HCT116 (cell line): Measurements from ENCODE around the gene ITIH5. TPM values are rescaled to one million over a fixed set of nuclear protein-coding genes. Genes with fewer than 3 reads are reported as not detected.

ENCODE experiments used
- ATAC-seq: fragments of 200-7000 bp; cut with Tn5 transposase; 2 replicates; pipeline ENCODE4 v1.9.1; 2020; ENCODE audit warnings: mild to moderate bottlenecking, moderate library complexity
- BruUV-seq: library from RNA; stranded (reverse); fragments of 400-500 nt; replicated peaks from 2 replicates; lab custom pipeline; 2021; lab: Mats Ljungman, UMichigan
- CTCF ChIA-PET: fragments of 300-600 bp; sonication (Branson Sonifier 250); formaldehyde crosslinking; loops from one replicate; lab custom pipeline; 2021; ENCODE audit warnings: antibody characterized with exemption; lab: Charles Lee
- POLR2A ChIA-PET: fragments of 300-600, 350-600 bp; sonication (Branson Sonifier 250); formaldehyde crosslinking; loops from one replicate; lab custom pipeline; 2021; ENCODE audit warnings: antibody characterized with exemption; lab: Charles Lee
- RAD21 ChIA-PET, 2 experiments: fragments of 300-600 bp; sonication (Branson Sonifier 250); formaldehyde crosslinking; loops; one replicate each; lab custom pipeline; 2023; ENCODE audit warnings: low total read pairs in 2 of 2; ENCODE audit not compliant: uncharacterized antibody in 2 of 2, unreplicated experiment in 2 of 2, low non-redundant PET in 1 of 2; lab: Charles Lee
- DNase-seq: peaks from one replicate; pipeline ENCODE4 v3.0.0-alpha.2; 2010; ENCODE audit warnings: low read depth, low spot score
- H2AFZ ChIP-seq: fragments of 200-600 bp; shearing (Covaris generic), sonication (generic); 2 replicates; pipeline ENCODE4 v1.6.1; 2017; ENCODE audit warnings: low read depth, mixed run types, mixed read lengths, antibody characterized with exemption, low read length; ENCODE audit not compliant: poor library complexity, severe bottlenecking
- H3K27ac ChIP-seq: 2 replicates; pipeline ENCODE4 v1.5.1; 2012; ENCODE audit warnings: low read depth, low read length
- H3K27me3 ChIP-seq: fragments of 200-600 bp; sonication (generic); 2 replicates; pipeline ENCODE4 v1.6.1; 2016; ENCODE audit warnings: mixed run types, low read length, mixed read lengths; ENCODE audit not compliant: insufficient read depth
- H3K36me3 ChIP-seq, 2 experiments: fragments of 200-500 bp in 1 of 2; fragments of 200-600 bp in 1 of 2; sonication (Bioruptor generic) in 1 of 2; sonication (generic) in 1 of 2; 2 replicates each; pipeline versions ENCODE4 v1.5.1 to v1.6.1; 2014 to 2016; ENCODE audit warnings: low read length in 2 of 2, inconsistent platforms in 1 of 2, mixed read lengths in 1 of 2, mixed run types in 1 of 2; ENCODE audit not compliant: insufficient read depth in 2 of 2, control insufficient read depth in 1 of 2
- H3K4me1 ChIP-seq, 2 experiments: fragments of 200-600 bp in 1 of 2; sonication (generic) in 1 of 2; 2 replicates each; pipeline versions ENCODE4 v1.5.1 to v1.6.1; 2012 to 2017; ENCODE audit warnings: low read length in 2 of 2, inconsistent platforms in 1 of 2, mild to moderate bottlenecking in 1 of 2, mixed read lengths in 1 of 2, mixed run types in 1 of 2, moderate library complexity in 1 of 2; ENCODE audit not compliant: insufficient read depth in 2 of 2, control insufficient read depth in 1 of 2
- H3K4me2 ChIP-seq: fragments of 200-600 bp; sonication (generic); 2 replicates; pipeline ENCODE4 v1.6.1; 2017; ENCODE audit warnings: mixed run types, low read length, mixed read lengths
- H3K4me3 ChIP-seq, 2 experiments: fragments of 200-600 bp in 1 of 2; sonication (generic) in 1 of 2; replicated peaks in 1 of 2; 2 replicates each; pipeline ENCODE4 v1.5.1; 2011 to 2016; ENCODE audit warnings: low read length in 2 of 2, control low read depth in 1 of 2, low read depth in 1 of 2, mild to moderate bottlenecking in 1 of 2, mixed read lengths in 1 of 2, mixed run types in 1 of 2
- H3K79me2 ChIP-seq: fragments of 200-600 bp; sonication (generic); 2 replicates; pipeline ENCODE4 v1.6.1; 2017; ENCODE audit warnings: mild to moderate bottlenecking, mixed run types, low read length, moderate library complexity, mixed read lengths; ENCODE audit not compliant: insufficient read depth
- H3K9ac ChIP-seq: fragments of 200-600 bp; sonication (generic); 2 replicates; pipeline ENCODE4 v1.6.1; 2016; ENCODE audit warnings: low read length, mixed read lengths
- H3K9me2 ChIP-seq: fragments of 200-600 bp; sonication (generic), shearing (Covaris generic); 2 replicates; pipeline ENCODE4 v1.6.1; 2017; ENCODE audit warnings: mixed run types, mild to moderate bottlenecking, moderate library complexity; ENCODE audit not compliant: insufficient read depth
- H3K9me3 ChIP-seq, 2 experiments: fragments of 200-500 bp in 1 of 2; fragments of 200-600 bp in 1 of 2; sonication (Bioruptor generic) in 1 of 2; sonication (generic) in 1 of 2; 2 replicates each; pipeline ENCODE4 v1.6.1; 2014 to 2017; ENCODE audit warnings: low read length in 2 of 2, mixed read lengths in 2 of 2, inconsistent platforms in 1 of 2, low read depth in 1 of 2, mild to moderate bottlenecking in 1 of 2, mixed run types in 1 of 2, moderate library complexity in 1 of 2; ENCODE audit not compliant: control insufficient read depth in 1 of 2, insufficient read depth in 1 of 2
- H4K20me1 ChIP-seq: fragments of 200-600 bp; sonication (generic), shearing (Covaris generic); 2 replicates; pipeline ENCODE4 v1.6.1; 2017; ENCODE audit warnings: mixed run types, mild to moderate bottlenecking, moderate library complexity; ENCODE audit not compliant: insufficient read depth
- CBX3 ChIP-seq: IDR thresholded peaks from 2 replicates; pipeline ENCODE4 v1.6.1; 2012; ENCODE audit warnings: low read depth
- CEBPB ChIP-seq: IDR thresholded peaks from 2 replicates; pipeline ENCODE4 v1.6.1; 2012; ENCODE audit warnings: low read depth
- EGR1 ChIP-seq: IDR thresholded peaks from 2 replicates; pipeline ENCODE4 v1.6.1; 2012; ENCODE audit warnings: low read depth
- ELF1 ChIP-seq: IDR thresholded peaks from 2 replicates; pipeline ENCODE4 v1.6.1; 2012; ENCODE audit warnings: low read depth, borderline replicate concordance
- EZH2 ChIP-seq: fragments of 200-600 bp; sonication (generic); IDR thresholded peaks from 2 replicates; pipeline ENCODE4 v1.6.1; 2017; ENCODE audit warnings: antibody characterized with exemption, mixed run types
- FOSL1 ChIP-seq: IDR thresholded peaks from 2 replicates; pipeline ENCODE4 v1.6.1; 2012; ENCODE audit warnings: low read depth
- POLR2A ChIP-seq: IDR thresholded peaks from 2 replicates; pipeline ENCODE4 v1.7.0; 2011; ENCODE audit warnings: borderline replicate concordance; ENCODE audit not compliant: insufficient read depth, insufficient read length; ENCODE audit errors: extremely low read depth
- RAD21 ChIP-seq: IDR thresholded peaks from 2 replicates; pipeline ENCODE4 v1.6.1; 2012; ENCODE audit warnings: low read depth, mild to moderate bottlenecking
- TCF7L2 ChIP-seq: IDR thresholded peaks from 2 replicates; pipeline ENCODE4 v1.7.0; 2011; ENCODE audit warnings: borderline replicate concordance, inconsistent platforms; ENCODE audit not compliant: insufficient read depth, insufficient read length; ENCODE audit errors: extremely low read depth
- ZNF274 ChIP-seq: fragments of 200-500 bp; sonication (Bioruptor generic); IDR thresholded peaks from 2 replicates; pipeline ENCODE4 v1.6.1; 2014; ENCODE audit warnings: mild to moderate bottlenecking, low read depth, low read length, inconsistent platforms
- intact Hi-C: fragments of 100-400 bp; cut with micrococcal nuclease; formaldehyde crosslinking; loops from 2 replicates; pipeline ENCODE4 v1.10.0; 2022
- total RNA-seq: library from RNA; stranded (reverse); gene quantifications from one replicate; pipeline ENCODE4 v1.2.1, GENCODE V29; 2021; ENCODE audit not compliant: unreplicated experiment
- TF ChIP-seq, protein P1 (sequence below): IDR thresholded peaks from 2 replicates; pipeline ENCODE4 v1.6.1; 2012
- TF ChIP-seq, protein P2 (sequence below), 3 experiments: fragments of 200-600 bp in 1 of 3; sonication (generic) in 1 of 3; IDR thresholded peaks in 2 of 3; conservative IDR thresholded peaks in 1 of 3; 2 replicates each; pipeline ENCODE4 v1.5.1; 2012 to 2017; ENCODE audit warnings: low read depth in 2 of 3, low read length in 2 of 3, antibody characterized with exemption in 1 of 3, borderline replicate concordance in 1 of 3, control low read depth in 1 of 3, mild to moderate bottlenecking in 1 of 3, mixed read lengths in 1 of 3, mixed run types in 1 of 3, moderate library complexity in 1 of 3; ENCODE audit not compliant: insufficient read depth in 1 of 3

ITIH5 gene
- total RNA-seq, 1 experiment from 2014 or later = not detected

DNA sequence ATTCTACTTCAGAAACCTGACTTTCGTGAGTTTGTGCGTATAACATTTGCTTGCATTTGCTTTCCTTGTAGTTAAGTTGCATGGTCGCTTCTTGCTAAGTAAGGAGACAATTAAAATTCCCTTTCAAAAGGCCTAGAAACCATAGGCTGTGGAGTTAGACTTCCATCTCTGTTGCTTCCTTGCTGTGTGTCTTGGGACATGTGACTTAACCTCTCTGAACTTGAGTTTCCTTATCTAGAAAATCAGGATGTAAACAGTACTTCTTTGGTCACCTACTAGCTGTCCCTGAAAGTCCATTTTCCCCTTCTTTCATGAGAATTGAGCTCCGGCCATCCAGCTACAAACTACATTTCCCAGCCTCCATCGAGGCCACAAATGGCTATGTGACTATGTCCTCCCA, 89.2 kb downstream of the ITIH5 start:
- CTCF ChIA-PET = no interaction called here
- TF ChIP-seq RAD21 (no peak), TCF7L2 (no peak), EZH2 (0 out of 2 replicates have a peak, but pooled peaks have one; percentile 65), POLR2A (no peak), ZNF274 (no peak)
- TF ChIP-seq, protein P1, sequence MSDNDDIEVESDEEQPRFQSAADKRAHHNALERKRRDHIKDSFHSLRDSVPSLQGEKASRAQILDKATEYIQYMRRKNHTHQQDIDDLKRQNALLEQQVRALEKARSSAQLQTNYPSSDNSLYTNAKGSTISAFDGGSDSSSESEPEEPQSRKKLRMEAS = no peak
- TF ChIP-seq, protein P2, sequence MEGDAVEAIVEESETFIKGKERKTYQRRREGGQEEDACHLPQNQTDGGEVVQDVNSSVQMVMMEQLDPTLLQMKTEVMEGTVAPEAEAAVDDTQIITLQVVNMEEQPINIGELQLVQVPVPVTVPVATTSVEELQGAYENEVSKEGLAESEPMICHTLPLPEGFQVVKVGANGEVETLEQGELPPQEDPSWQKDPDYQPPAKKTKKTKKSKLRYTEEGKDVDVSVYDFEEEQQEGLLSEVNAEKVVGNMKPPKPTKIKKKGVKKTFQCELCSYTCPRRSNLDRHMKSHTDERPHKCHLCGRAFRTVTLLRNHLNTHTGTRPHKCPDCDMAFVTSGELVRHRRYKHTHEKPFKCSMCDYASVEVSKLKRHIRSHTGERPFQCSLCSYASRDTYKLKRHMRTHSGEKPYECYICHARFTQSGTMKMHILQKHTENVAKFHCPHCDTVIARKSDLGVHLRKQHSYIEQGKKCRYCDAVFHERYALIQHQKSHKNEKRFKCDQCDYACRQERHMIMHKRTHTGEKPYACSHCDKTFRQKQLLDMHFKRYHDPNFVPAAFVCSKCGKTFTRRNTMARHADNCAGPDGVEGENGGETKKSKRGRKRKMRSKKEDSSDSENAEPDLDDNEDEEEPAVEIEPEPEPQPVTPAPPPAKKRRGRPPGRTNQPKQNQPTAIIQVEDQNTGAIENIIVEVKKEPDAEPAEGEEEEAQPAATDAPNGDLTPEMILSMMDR (IDR thresholded peaks at IDR 0.05 in 2 of 3, conservative IDR thresholded peaks at IDR 0.05 in 1 of 3; ENCODE audit: borderline replicate concordance in 1 of 3, insufficient read depth in 1 of 3, low read depth in 2 of 3, low read length in 2 of 3) = no peak
- intact Hi-C loops = no loop called here

DNA sequence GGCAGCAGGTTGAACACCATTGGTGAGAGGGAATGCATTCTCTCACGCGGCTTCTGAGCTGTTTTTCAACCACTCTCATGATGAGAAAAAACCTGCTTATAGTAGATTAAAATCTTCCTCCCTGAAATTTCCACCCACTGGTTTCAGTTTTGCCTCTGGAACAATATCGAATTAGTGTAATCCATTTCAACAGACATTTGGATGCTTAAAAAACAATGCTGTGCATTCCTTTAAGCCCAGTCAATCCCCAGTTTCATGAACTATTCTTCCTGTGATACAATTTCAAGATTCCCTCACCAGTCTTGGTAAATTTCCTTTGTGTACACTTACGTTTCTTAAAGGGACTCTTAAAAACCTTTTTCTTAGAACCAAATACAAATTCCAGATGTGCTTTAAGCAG, 89.6 kb downstream of the ITIH5 start:
- intact Hi-C loops = no loop called here
- CTCF ChIA-PET = no interaction called here
- POLR2A ChIA-PET = no interaction called here
- no peak for TF ChIP-seq ELF1
- TF ChIP-seq EGR1 = no peak
- no peak for TF ChIP-seq FOSL1
- no peak for TF ChIP-seq CBX3
- TF ChIP-seq, protein P2 (IDR thresholded peaks at IDR 0.05 in 2 of 3, conservative IDR thresholded peaks at IDR 0.05 in 1 of 3; ENCODE audit: borderline replicate concordance in 1 of 3, insufficient read depth in 1 of 3, low read depth in 2 of 3, low read length in 2 of 3) = no peak
- TF ChIP-seq CEBPB = no peak
- no peak for TF ChIP-seq ZNF274

More for the DNA sequence above, 89.2 kb downstream of the ITIH5 start:
- no peak overlapping the region for H3K9ac ChIP-seq
- H3K79me2 ChIP-seq = no peaks in the 10 kb centered on the region
- H3K4me1 ChIP-seq = no peaks in the 10 kb centered on the region
- H3K4me3 ChIP-seq = no peak overlapping the region
- RAD21 ChIA-PET = no interaction called here
- peaks cover 29% of the 10 kb centered on the region for H3K27me3 ChIP-seq
- H3K4me2 ChIP-seq = no peak overlapping the region
- H3K27ac ChIP-seq = no peak overlapping the region
- no TSS peak for BruUV-seq
- H3K9me2 ChIP-seq = no peaks in the 10 kb centered on the region
- H3K9me3 ChIP-seq = no peaks in the 10 kb centered on the region
- DNase-seq (no peak), ATAC-seq (no peak)
- POLR2A ChIA-PET = no interaction called here
- no peak overlapping the region for H2AFZ ChIP-seq
- no peaks in the 10 kb centered on the region for H3K36me3 ChIP-seq
- H4K20me1 ChIP-seq = no peaks in the 10 kb centered on the region

More for the DNA sequence above, 89.6 kb downstream of the ITIH5 start:
- Histone ChIP-seq H3K4me1 (no peaks in the 10 kb centered on the region), H3K4me2 (no peak overlapping the region), H4K20me1 (no peaks in the 10 kb centered on the region), H3K79me2 (no peaks in the 10 kb centered on the region), H3K36me3 (no peaks in the 10 kb centered on the region), H3K27me3 (peaks cover 26% of the 10 kb centered on the region), H3K9ac (no peak overlapping the region), H2AFZ (no peak overlapping the region), H3K9me3 (no peaks in the 10 kb centered on the region), H3K9me2 (no peaks in the 10 kb centered on the region), H3K27ac (no peak overlapping the region), H3K4me3 (no peak overlapping the region)
- DNase-seq (no peak), ATAC-seq (no peak)
- RAD21 ChIA-PET = no interaction called here
- BruUV-seq = no TSS peak
